ENCODE measurements around the gene TCF3.
"Not testable (repeated sequence)": the region's sequence is repeated elsewhere in the genome, so short reads cannot be mapped to it uniquely, and the experiment has no call there.

GRCh38 chr19:1695481-1695880 is 43.1 kb upstream of the TCF3 start:
- TF ChIP-seq ZNF274 (IDR thresholded peaks at IDR 0.05; ENCODE audit: low read depth, low read length); YY1 (IDR thresholded peaks at IDR 0.05; ENCODE audit: insufficient read depth, insufficient read length): not testable (repeated sequence)
